ENCODE data around the gene F8. TPM values are rescaled to one million over a fixed set of nuclear protein-coding genes. Genes with fewer than 3 reads are reported as not detected.

The F8 gene
- total and polyA plus RNA-seq, 9 of the 15 experiments (the other 6 are each of a cell fraction or from before 2014, with no cell fraction given): 0.41 to 3.8 (median 0.91) TPM

DNA sequence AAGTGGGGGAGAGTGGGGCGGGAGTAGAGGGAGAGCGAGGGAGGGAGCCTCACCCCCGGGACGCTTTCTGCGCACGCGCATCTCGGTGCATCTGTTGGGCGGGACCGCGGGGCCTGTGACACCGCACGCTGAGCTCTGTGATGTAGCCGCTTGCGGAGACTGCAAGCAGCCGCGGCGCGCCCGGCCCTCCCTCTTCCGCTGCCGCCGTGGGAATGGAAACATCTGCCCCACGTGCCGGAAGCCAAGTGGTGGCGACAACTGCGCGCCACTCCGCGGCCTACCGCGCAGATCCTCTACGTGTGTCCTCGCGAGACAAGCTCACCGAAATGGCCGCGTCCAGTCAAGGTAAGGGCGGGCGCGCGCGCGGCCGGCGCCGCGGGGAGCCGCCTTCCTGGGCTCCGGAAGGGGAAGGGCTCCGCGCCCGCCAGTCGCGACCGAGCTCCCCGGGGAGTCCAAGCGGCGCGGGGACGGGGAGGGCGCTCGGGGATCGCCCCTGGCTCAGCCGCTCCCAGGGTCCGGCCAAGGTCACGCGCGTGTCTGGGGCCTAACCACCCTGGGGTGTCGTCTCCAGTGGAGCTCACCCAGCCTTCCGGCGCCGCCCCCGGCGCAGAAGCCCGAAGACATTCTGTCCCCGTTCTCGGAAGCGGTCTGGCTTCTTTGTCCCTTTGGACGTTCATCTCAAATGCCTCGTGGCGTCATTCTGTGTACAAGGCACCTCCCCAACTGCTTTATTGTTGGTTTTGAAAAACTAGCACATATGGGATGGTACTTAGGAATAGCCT is 4.4 kb upstream of the F8 start, which contains the start of gene FUNDC2 (continued):
- TF ChIP-seq, protein P1, sequence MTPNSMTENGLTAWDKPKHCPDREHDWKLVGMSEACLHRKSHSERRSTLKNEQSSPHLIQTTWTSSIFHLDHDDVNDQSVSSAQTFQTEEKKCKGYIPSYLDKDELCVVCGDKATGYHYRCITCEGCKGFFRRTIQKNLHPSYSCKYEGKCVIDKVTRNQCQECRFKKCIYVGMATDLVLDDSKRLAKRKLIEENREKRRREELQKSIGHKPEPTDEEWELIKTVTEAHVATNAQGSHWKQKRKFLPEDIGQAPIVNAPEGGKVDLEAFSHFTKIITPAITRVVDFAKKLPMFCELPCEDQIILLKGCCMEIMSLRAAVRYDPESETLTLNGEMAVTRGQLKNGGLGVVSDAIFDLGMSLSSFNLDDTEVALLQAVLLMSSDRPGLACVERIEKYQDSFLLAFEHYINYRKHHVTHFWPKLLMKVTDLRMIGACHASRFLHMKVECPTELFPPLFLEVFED (CRISPR knock-in tag; conservative IDR thresholded peaks at IDR 0.05): no peak
- TF ChIP-seq NEUROD1 (IDR thresholded peaks at IDR 0.05; ENCODE audit: borderline replicate concordance, low read depth, low read length, partially characterized antibody) (peak; percentile 15), NBN (IDR thresholded peaks at IDR 0.05; ENCODE audit: low read depth) (0 out of 2 replicates have a peak, but pooled peaks have one; percentile 20), ZNF316 (IDR thresholded peaks at IDR 0.05) (no peak), TCF7 (IDR thresholded peaks at IDR 0.05; ENCODE audit: borderline replicate concordance) (peak; percentile 93), BRF1 (IDR thresholded peaks at IDR 0.05; ENCODE audit: borderline replicate concordance, extremely low read depth, insufficient read length) (no peak), ZNF75A (CRISPR knock-in tag; IDR thresholded peaks at IDR 0.05) (no peak), ZNF707 (CRISPR knock-in tag; conservative IDR thresholded peaks at IDR 0.05) (no peak), RFX7 (CRISPR knock-in tag; IDR thresholded peaks at IDR 0.05) (no peak), PML (IDR thresholded peaks at IDR 0.05; ENCODE audit: low read length) (peak; percentile 61; the same call in 1 of the 2 replicates), SMC3 (conservative IDR thresholded peaks at IDR 0.05; ENCODE audit: insufficient read depth, low read depth, low read length) (no peak)
- TF ChIP-seq, protein P2, sequence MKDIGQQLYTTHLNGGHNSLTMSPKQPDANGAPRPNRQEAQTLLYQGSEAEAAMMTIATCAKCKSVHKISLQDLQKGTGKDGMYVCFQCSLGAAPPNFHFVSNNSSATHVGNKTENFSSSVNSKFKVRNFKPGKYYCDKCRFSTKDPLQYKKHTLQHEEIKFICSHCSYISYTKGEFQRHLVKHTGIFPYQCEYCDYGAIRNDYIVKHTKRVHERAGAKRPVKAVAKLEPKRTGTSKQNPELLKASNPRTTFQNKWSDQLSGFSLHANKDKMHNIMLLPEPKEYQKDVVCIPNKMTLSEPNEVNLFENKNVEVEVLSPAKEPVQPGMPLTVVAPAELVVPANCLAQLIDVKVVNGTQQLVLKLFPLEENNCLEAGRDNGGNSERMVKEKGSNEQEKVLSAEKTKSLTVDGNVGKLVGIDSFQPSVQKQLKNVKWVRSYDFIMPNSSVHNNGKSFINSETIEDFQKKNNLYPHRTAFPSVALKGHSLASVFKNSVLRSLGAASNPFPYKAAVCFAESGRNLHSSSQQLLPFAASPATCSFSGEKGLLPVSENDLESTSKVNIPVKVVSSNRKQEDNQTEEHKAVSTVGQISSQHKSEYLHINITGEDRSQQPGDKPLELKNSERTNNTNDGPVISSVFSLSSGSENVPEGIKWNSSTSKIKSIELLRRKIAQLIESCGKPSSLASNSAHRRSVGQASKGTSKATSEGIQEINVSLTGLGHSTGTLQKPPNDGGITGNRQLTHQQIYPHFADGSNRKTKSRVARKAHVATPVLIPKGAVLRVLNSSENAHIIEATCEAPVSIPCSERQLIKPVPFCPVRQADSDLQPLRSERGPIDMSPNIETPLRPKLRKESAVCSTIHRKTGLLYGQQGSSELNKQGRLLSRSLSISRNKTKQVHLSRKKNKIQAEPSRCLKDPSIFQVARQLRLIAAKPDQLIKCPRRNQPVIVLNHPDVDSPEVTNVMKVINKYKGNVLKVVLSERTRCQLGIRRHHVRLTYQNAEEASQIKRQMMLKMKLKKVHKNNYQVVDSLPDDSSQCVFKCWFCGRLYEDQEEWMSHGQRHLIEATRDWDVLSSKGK (CRISPR knock-in tag; IDR thresholded peaks at IDR 0.05): no peak
- TF ChIP-seq, protein P3, sequence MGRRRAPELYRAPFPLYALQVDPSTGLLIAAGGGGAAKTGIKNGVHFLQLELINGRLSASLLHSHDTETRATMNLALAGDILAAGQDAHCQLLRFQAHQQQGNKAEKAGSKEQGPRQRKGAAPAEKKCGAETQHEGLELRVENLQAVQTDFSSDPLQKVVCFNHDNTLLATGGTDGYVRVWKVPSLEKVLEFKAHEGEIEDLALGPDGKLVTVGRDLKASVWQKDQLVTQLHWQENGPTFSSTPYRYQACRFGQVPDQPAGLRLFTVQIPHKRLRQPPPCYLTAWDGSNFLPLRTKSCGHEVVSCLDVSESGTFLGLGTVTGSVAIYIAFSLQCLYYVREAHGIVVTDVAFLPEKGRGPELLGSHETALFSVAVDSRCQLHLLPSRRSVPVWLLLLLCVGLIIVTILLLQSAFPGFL (CRISPR knock-in tag; IDR thresholded peaks at IDR 0.05): no peak
- TF ChIP-seq, protein P4, sequence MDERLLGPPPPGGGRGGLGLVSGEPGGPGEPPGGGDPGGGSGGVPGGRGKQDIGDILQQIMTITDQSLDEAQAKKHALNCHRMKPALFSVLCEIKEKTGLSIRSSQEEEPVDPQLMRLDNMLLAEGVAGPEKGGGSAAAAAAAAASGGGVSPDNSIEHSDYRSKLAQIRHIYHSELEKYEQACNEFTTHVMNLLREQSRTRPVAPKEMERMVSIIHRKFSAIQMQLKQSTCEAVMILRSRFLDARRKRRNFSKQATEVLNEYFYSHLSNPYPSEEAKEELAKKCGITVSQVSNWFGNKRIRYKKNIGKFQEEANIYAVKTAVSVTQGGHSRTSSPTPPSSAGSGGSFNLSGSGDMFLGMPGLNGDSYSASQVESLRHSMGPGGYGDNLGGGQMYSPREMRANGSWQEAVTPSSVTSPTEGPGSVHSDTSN (CRISPR knock-in tag; IDR thresholded peaks at IDR 0.05; ENCODE audit: low read depth): no peak
- TF ChIP-seq, protein P4 (tag; conservative IDR thresholded peaks at IDR 0.05; ENCODE audit: low read depth): no peak
- TF ChIP-seq, protein P5, sequence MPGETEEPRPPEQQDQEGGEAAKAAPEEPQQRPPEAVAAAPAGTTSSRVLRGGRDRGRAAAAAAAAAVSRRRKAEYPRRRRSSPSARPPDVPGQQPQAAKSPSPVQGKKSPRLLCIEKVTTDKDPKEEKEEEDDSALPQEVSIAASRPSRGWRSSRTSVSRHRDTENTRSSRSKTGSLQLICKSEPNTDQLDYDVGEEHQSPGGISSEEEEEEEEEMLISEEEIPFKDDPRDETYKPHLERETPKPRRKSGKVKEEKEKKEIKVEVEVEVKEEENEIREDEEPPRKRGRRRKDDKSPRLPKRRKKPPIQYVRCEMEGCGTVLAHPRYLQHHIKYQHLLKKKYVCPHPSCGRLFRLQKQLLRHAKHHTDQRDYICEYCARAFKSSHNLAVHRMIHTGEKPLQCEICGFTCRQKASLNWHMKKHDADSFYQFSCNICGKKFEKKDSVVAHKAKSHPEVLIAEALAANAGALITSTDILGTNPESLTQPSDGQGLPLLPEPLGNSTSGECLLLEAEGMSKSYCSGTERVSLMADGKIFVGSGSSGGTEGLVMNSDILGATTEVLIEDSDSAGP (CRISPR knock-in tag; IDR thresholded peaks at IDR 0.05): no peak
- TF ChIP-seq, protein P6, sequence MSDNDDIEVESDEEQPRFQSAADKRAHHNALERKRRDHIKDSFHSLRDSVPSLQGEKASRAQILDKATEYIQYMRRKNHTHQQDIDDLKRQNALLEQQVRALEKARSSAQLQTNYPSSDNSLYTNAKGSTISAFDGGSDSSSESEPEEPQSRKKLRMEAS (CRISPR knock-in tag; IDR thresholded peaks at IDR 0.05): peak; percentile 87

Measured in K562 (cell line).